COR-L47 (cell line): Measurements from ENCODE around the gene SLC9C2.

ENCODE experiments used
- DNase-seq: peaks from one replicate; lab custom pipeline; 2025; lab: John Stamatoyannopoulos, UW

Gene SLC9C2

DNA sequence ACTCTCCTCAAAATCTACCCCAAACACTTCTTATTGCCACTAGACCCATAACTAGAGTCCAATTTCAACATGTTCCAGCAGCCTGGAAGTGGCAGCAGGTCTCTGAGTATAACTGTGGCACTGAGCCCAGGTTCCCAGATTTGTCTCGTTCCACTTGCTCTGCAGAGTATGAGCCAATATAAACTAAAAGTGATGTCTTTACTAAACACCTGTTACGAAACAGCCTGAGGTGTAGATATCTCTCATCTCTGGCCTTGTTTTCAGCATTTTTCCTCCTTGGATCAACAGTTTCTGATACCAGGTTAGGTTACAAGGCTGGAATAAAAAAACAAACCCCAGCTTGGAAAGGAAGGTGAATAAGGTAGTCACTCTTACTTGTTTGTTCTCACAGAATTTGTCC is 150.9 kb downstream of the SLC9C2 start:
- DNase-seq = no peak
